Measurements from ENCODE around the gene DYNC1H1.
"Not testable (repeated sequence)": the region's sequence is repeated elsewhere in the genome, so short reads cannot be mapped to it uniquely, and the experiment has no call there.

DYNC1H1 gene

GRCh38 chr14:101969481-101969880, 5.1 kb downstream of the DYNC1H1 start:
- no peak for TF ChIP-seq CTCF (IDR thresholded peaks at IDR 0.05; ENCODE audit: insufficient read depth, low read depth, low read length, missing control alignments)
- H3K4me3 ChIP-seq (ENCODE audit: low read length) = no peak overlapping the region
- DNase-seq (ENCODE audit: low read depth) = no peak

GRCh38 chr14:101970830-101971400, 6.5 kb downstream of the DYNC1H1 start:
- TF ChIP-seq CTCF (IDR thresholded peaks at IDR 0.05; ENCODE audit: insufficient read depth, low read depth, low read length, missing control alignments) = no peak
- no peak overlapping the region for H3K4me3 ChIP-seq (ENCODE audit: low read length)
- no peak for DNase-seq (ENCODE audit: low read depth)

- H3K4me3 ChIP-seq (ENCODE audit: low read length); DNase-seq (ENCODE audit: low read depth): not testable (repeated sequence)
Measured at GRCh38 chr14:101971458-101971857, 7.1 kb downstream of the DYNC1H1 start.

- no peak for TF ChIP-seq CTCF (IDR thresholded peaks at IDR 0.05; ENCODE audit: insufficient read depth, low read depth, low read length, missing control alignments)
- peak overlapping the region; percentile 4 for H3K4me3 ChIP-seq (ENCODE audit: low read length)
- peak; percentile 100 for DNase-seq (ENCODE audit: low read depth)
Measured at GRCh38 chr14:101972126-101972866, 7.9 kb downstream of the DYNC1H1 start.

- DNase-seq (ENCODE audit: low read depth) = peak; percentile 43
- no peak overlapping the region for H3K4me3 ChIP-seq (ENCODE audit: low read length)
- TF ChIP-seq CTCF (IDR thresholded peaks at IDR 0.05; ENCODE audit: insufficient read depth, low read depth, low read length, missing control alignments) = no peak
Measured at GRCh38 chr14:101973356-101973755, 9.0 kb downstream of the DYNC1H1 start.

- H3K4me3 ChIP-seq (ENCODE audit: low read length) = no peak overlapping the region
- no peak for DNase-seq (ENCODE audit: low read depth)
- no peak for TF ChIP-seq CTCF (IDR thresholded peaks at IDR 0.05; ENCODE audit: insufficient read depth, low read depth, low read length, missing control alignments)
Measured at GRCh38 chr14:101975231-101975630, 10.9 kb downstream of the DYNC1H1 start.

- no peak for TF ChIP-seq CTCF (IDR thresholded peaks at IDR 0.05; ENCODE audit: insufficient read depth, low read depth, low read length, missing control alignments)
- DNase-seq (ENCODE audit: low read depth) = no peak
- no peak overlapping the region for H3K4me3 ChIP-seq (ENCODE audit: low read length)
Measured at GRCh38 chr14:101977311-101978071, 13.1 kb downstream of the DYNC1H1 start.
